Keratinocyte (primary cell): ENCODE measurements around the gene SGSM1. TPM values are rescaled to one million over a fixed set of nuclear protein-coding genes. Genes with fewer than 3 reads are reported as not detected.

Experiments used
- DNase-seq: peaks from one replicate; pipeline ENCODE4 v3.0.0-alpha.2; 2011; ENCODE audit warnings: low read depth, missing footprints, low spot score
- FAIRE-seq: peaks from 2 replicates; lab custom pipeline; 2011; peaks lifted over from hg19 to GRCh38; lab: Jason Lieb, UNC
- H2AFZ ChIP-seq: 2 replicates; pipeline ENCODE4 v1.6.0; 2012; ENCODE audit warnings: low read length, control low read depth, inconsistent platforms; ENCODE audit not compliant: control insufficient read depth
- H3K27ac ChIP-seq: 2 replicates; pipeline ENCODE4 v1.5.1; 2011; ENCODE audit warnings: low read length; ENCODE audit not compliant: control insufficient read depth, insufficient read depth
- H3K27me3 ChIP-seq: 3 replicates; pipeline ENCODE4 v1.6.0; 2011; ENCODE audit warnings: low read length; ENCODE audit not compliant: control insufficient read depth, insufficient read depth; ENCODE audit errors: extremely low read depth
- H3K36me3 ChIP-seq, 2 experiments: 2 replicates in 1 of 2; 3 replicates in 1 of 2; pipeline ENCODE4 v1.5.1; 2011; ENCODE audit warnings: low read length in 2 of 2, mild to moderate bottlenecking in 1 of 2; ENCODE audit not compliant: control insufficient read depth in 2 of 2, insufficient read depth in 2 of 2; ENCODE audit errors: extremely low read depth in 1 of 2
- H3K4me1 ChIP-seq: 3 replicates; pipeline ENCODE4 v1.5.1; 2011; ENCODE audit warnings: low read length; ENCODE audit not compliant: control insufficient read depth, insufficient read depth; ENCODE audit errors: extremely low read depth
- H3K4me2 ChIP-seq: 3 replicates; pipeline ENCODE4 v1.6.0; 2011; ENCODE audit warnings: low read depth, low read length; ENCODE audit not compliant: control insufficient read depth, insufficient read depth; ENCODE audit errors: extremely low read depth
- H3K4me3 ChIP-seq, 3 experiments: fragments of 200-600 bp in 1 of 3; sonication (generic) in 1 of 3; 2 replicates in 2 of 3; 3 replicates in 1 of 3; pipeline ENCODE4 v1.5.1; 2011 to 2016; ENCODE audit warnings: low read length in 3 of 3, mild to moderate bottlenecking in 3 of 3, control low read depth in 2 of 3, inconsistent platforms in 1 of 3, low read depth in 1 of 3, mixed read lengths in 1 of 3, mixed run types in 1 of 3, moderate library complexity in 1 of 3; ENCODE audit not compliant: control insufficient read depth in 2 of 3, insufficient read depth in 2 of 3; ENCODE audit errors: extremely low read depth in 1 of 3
- H3K79me2 ChIP-seq: 2 replicates; pipeline ENCODE4 v1.6.0; 2012; ENCODE audit warnings: low read length; ENCODE audit not compliant: control insufficient read depth, insufficient read depth
- H3K9ac ChIP-seq: 3 replicates; pipeline ENCODE4 v1.6.0; 2011; ENCODE audit warnings: low read length; ENCODE audit not compliant: control insufficient read depth, insufficient read depth; ENCODE audit errors: extremely low read depth
- H3K9me1 ChIP-seq: 3 replicates; pipeline ENCODE4 v1.6.0; 2011; ENCODE audit warnings: low read length; ENCODE audit not compliant: control insufficient read depth, insufficient read depth; ENCODE audit errors: extremely low read depth
- H3K9me3 ChIP-seq: 2 replicates; pipeline ENCODE4 v1.5.1; 2012; ENCODE audit warnings: low read depth, low read length; ENCODE audit not compliant: control insufficient read depth
- H4K20me1 ChIP-seq: 3 replicates; pipeline ENCODE4 v1.6.0; 2011; ENCODE audit warnings: low read length; ENCODE audit not compliant: control insufficient read depth, insufficient read depth; ENCODE audit errors: extremely low read depth
- EZH2 ChIP-seq: IDR thresholded peaks from one replicate; pipeline ENCODE4 v1.6.1; 2012; ENCODE audit warnings: inconsistent platforms, mild to moderate bottlenecking, low read length, moderate library complexity
- dilution Hi-C: fragments of 300-500 bp; cut with MboI; formaldehyde crosslinking; loops from one replicate; pipeline ENCODE4 v1.7.0; 2020; ENCODE audit warnings: low sequenced_read_pairs; ENCODE audit not compliant: extremely low pct_ligation_motif_present
- polyA plus RNA-seq, 5 experiments: library from polyadenylated mRNA; depleted of rRNA in 3 of 5; stranded (reverse) in 3 of 5; stranded (forward) in 1 of 5; unstranded in 1 of 5; fragments of >200 nt; gene quantifications; 1 replicate in 1 of 5; 2 replicates in 3 of 5; 3 replicates in 1 of 5; pipeline versions ENCODE4 v1.2.1 to v1.2.3, GENCODE V29; 2011 to 2012; ENCODE audit warnings: missing spikeins in 2 of 5, low read depth in 1 of 5, low replicate concordance in 1 of 5
- TF ChIP-seq, protein P1 (sequence below), 3 experiments: IDR thresholded peaks in 1 of 3; conservative IDR thresholded peaks in 1 of 3; optimal IDR thresholded peaks in 1 of 3; 2 replicates in 2 of 3; 3 replicates in 1 of 3; pipeline versions ENCODE3 to v1.5.1; 2011; ENCODE audit warnings: low read length in 3 of 3, mild to moderate bottlenecking in 3 of 3, moderate library complexity in 2 of 3, control low read depth in 1 of 3, inconsistent platforms in 1 of 3; ENCODE audit not compliant: insufficient read depth in 2 of 3; ENCODE audit errors: extremely low read depth in 1 of 3

The SGSM1 gene
- polyA plus RNA-seq, 1 donor (not counting 4 experiments of a cell fraction or from before 2014, with no cell fraction given): not detected

DNA sequence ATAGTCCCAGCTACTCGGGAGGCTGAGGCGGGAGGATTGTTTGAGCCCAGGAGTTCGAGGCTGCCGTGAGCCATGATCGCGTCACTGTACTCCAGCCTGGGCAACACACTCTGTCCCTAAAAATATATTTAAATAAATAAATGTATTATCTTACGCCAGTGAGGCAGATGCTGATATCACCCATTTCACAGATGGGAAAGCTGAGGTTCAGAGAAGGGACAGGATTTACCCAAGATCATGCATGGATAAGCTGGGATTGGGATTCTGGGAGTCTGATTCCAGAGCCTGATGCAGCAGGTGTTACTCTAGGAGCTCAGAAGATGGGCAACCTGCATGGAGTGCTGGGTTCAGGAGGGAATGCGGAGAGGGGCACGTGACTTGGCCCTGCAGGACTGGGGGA is 17.8 kb downstream of the SGSM1 start:
- no peaks in the 10 kb centered on the region for H4K20me1 ChIP-seq
- H3K36me3 ChIP-seq: no peaks in the 10 kb centered on the region
- no peak overlapping the region for H3K4me3 ChIP-seq
- FAIRE-seq: no peak
- H3K9me3 ChIP-seq: no peaks in the 10 kb centered on the region
- no peak overlapping the region for H3K4me2 ChIP-seq
- no peak for DNase-seq
- H3K79me2 ChIP-seq: no peaks in the 10 kb centered on the region
- H3K9ac ChIP-seq: no peak overlapping the region
- TF ChIP-seq EZH2: no peak
- TF ChIP-seq, protein P1, sequence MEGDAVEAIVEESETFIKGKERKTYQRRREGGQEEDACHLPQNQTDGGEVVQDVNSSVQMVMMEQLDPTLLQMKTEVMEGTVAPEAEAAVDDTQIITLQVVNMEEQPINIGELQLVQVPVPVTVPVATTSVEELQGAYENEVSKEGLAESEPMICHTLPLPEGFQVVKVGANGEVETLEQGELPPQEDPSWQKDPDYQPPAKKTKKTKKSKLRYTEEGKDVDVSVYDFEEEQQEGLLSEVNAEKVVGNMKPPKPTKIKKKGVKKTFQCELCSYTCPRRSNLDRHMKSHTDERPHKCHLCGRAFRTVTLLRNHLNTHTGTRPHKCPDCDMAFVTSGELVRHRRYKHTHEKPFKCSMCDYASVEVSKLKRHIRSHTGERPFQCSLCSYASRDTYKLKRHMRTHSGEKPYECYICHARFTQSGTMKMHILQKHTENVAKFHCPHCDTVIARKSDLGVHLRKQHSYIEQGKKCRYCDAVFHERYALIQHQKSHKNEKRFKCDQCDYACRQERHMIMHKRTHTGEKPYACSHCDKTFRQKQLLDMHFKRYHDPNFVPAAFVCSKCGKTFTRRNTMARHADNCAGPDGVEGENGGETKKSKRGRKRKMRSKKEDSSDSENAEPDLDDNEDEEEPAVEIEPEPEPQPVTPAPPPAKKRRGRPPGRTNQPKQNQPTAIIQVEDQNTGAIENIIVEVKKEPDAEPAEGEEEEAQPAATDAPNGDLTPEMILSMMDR (optimal IDR thresholded peaks at IDR 0.05 in 1 of 3, IDR thresholded peaks at IDR 0.05 in 1 of 3, conservative IDR thresholded peaks at IDR 0.05 in 1 of 3; ENCODE audit: extremely low read depth in 1 of 3, insufficient read depth in 2 of 3, low read length in 3 of 3): no peak
- H2AFZ ChIP-seq: no peak overlapping the region
- no peaks in the 10 kb centered on the region for H3K4me1 ChIP-seq
- peaks cover 3% of the 10 kb centered on the region for H3K27me3 ChIP-seq
- H3K27ac ChIP-seq: no peak overlapping the region
- dilution Hi-C loops: no loop called here
- no peaks in the 10 kb centered on the region for H3K9me1 ChIP-seq

DNA sequence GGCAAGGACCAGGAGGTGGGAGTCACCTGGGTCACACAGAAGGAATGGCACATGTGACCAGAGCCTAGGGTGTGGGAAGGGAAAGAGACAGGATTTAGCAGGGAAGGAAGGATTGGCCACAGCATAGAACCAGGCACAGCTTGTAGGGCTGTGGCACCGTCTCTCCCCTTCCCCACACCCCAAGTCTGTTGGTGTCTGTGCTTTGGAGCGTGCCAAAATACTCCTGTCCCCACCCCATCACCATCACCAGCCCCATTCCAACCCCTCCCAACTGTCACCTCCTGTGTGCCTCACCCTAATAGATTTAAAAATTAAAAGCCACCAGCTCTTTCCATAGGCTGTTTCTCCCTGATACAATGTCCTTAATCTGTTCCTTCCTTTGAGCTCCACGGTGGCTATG is 18.2 kb downstream of the SGSM1 start:
- Histone ChIP-seq H2AFZ (no peak overlapping the region), H3K36me3 (no peaks in the 10 kb centered on the region), H3K27me3 (peaks cover 3% of the 10 kb centered on the region), H4K20me1 (no peaks in the 10 kb centered on the region), H3K4me1 (no peaks in the 10 kb centered on the region), H3K27ac (no peak overlapping the region), H3K79me2 (no peaks in the 10 kb centered on the region), H3K4me3 (no peak overlapping the region), H3K4me2 (no peak overlapping the region), H3K9ac (no peak overlapping the region), H3K9me1 (no peaks in the 10 kb centered on the region), H3K9me3 (no peaks in the 10 kb centered on the region)
- no peak for TF ChIP-seq EZH2
- TF ChIP-seq, protein P1 (optimal IDR thresholded peaks at IDR 0.05 in 1 of 3, IDR thresholded peaks at IDR 0.05 in 1 of 3, conservative IDR thresholded peaks at IDR 0.05 in 1 of 3; ENCODE audit: extremely low read depth in 1 of 3, insufficient read depth in 2 of 3, low read length in 3 of 3): no peak
- FAIRE-seq (no peak), DNase-seq (no peak)
- dilution Hi-C loops: no loop called here
